Effector memory CD4-positive, alpha-beta T cell (primary cell): ENCODE results near the gene CPA5.

Source experiments
- DNase-seq, 3 donors: peaks; one replicate each; pipeline ENCODE4 v3.0.0-alpha.2; 2020
- H3K27ac ChIP-seq: 2 replicates; pipeline ENCODE4 v1.7.0; 2013; ENCODE audit warnings: mild to moderate bottlenecking, low read length, moderate library complexity; ENCODE audit not compliant: insufficient read depth, poor library complexity, severe bottlenecking
- H3K27me3 ChIP-seq: replicated peaks from 2 replicates; pipeline ENCODE4 v1.7.0; 2013; ENCODE audit warnings: mild to moderate bottlenecking, low read length; ENCODE audit not compliant: insufficient read depth, control insufficient read depth, poor library complexity, severe bottlenecking
- H3K36me3 ChIP-seq: 2 replicates; pipeline ENCODE4 v1.7.0; 2013; ENCODE audit warnings: mild to moderate bottlenecking, low read length, moderate library complexity; ENCODE audit not compliant: control insufficient read depth, insufficient read depth
- H3K4me1 ChIP-seq: 2 replicates; pipeline ENCODE4 v1.7.0; 2013; ENCODE audit warnings: low read length, mild to moderate bottlenecking; ENCODE audit not compliant: control insufficient read depth, insufficient read depth, poor library complexity, severe bottlenecking
- H3K4me3 ChIP-seq: 2 replicates; pipeline ENCODE4 v1.7.0; 2013; ENCODE audit warnings: low read length, low read depth, mild to moderate bottlenecking; ENCODE audit not compliant: insufficient read depth, poor library complexity, severe bottlenecking
- H3K9me3 ChIP-seq: 2 replicates; pipeline ENCODE4 v1.7.0; 2013; ENCODE audit warnings: mild to moderate bottlenecking, low read length, moderate library complexity; ENCODE audit not compliant: control insufficient read depth
- total RNA-seq, 3 donors: gene quantifications; one replicate each; lab custom pipeline; 2026; lab: John Stamatoyannopoulos, UW

CPA5 gene, protein sequence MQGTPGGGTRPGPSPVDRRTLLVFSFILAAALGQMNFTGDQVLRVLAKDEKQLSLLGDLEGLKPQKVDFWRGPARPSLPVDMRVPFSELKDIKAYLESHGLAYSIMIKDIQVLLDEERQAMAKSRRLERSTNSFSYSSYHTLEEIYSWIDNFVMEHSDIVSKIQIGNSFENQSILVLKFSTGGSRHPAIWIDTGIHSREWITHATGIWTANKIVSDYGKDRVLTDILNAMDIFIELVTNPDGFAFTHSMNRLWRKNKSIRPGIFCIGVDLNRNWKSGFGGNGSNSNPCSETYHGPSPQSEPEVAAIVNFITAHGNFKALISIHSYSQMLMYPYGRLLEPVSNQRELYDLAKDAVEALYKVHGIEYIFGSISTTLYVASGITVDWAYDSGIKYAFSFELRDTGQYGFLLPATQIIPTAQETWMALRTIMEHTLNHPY
- total RNA-seq, result 0 to 2.9 (median 0.86) reads per million in 3 donors

DNA sequence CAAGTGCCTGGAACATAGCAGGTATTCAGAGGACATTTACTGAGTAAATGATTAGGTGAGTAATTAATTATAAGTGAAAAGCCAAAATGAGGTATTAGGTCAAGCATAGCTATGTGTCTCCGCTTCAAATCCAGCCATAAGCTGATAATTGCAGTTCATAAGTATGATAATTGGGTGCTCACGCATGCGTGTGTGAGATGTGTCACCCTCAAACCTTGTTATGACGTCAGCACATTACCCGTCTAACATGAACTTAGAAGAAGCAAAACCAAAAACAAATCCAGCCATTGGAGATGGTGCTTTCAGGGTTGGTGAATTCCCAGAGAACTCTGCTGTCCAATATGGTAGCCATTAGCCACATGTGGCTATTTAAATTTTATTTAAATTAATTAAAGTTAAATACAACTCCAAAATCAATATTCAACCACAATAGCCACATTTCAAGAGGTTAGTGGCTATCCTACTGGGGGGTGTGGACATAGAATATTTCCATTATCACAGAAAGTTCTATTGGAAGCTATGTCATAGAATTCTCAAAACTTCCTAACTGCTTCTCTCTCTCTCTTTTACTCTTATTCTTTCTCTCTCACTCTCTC lies at the start of gene CPA5:
Gene CPA5, plus strand, starts transcription at position 546 of the 596 bp plus-strand sequence. CDS start 1,670 bp downstream, outside the sequence.
- Histone ChIP-seq H3K27me3 (no peaks in the 10 kb centered on the region), H3K9me3 (no peaks in the 10 kb centered on the region), H3K4me1 (no peaks in the 10 kb centered on the region), H3K27ac (no peak within 1 kb of the TSS), H3K36me3 (no peaks in the 10 kb centered on the region), H3K4me3 (no peak within 1 kb of the TSS)
- DNase-seq, result no peak

DNA sequence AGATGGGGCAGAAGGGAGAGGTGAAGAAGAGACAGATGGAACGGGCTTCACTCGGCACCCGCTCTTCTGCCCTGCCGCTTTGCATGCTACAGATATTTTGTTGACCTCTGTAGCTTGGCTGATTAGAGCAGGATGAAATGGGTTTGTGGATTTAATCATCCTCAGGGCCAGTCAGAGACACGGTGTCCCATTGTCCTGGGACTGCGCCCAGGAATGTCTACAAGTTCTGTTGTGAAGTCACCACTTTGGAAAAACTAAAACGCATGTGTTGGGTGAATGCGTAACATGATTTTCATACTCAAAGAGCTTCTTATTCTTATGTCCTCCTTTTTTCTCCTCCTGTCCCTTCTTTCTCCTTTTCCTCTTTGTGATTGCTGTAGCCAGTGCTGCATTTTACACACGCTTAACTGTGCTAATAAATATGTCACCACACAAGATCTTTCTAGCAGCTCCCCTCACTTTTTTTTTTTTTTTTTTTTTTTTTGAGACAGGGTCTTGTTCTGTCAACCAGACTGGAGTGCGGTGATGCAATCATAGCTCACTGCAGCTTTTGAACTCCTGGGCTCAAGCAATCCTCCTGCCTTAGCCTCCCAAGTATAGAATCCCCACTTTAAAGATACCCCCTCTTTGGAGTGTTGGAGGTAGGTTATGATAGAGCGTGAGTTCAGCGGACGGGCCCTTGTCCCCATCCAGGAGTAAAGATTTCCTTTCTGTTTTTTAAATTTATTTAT lies 48.2 kb upstream of the CPA5 start:
- no peaks in the 10 kb centered on the region for H3K27me3 ChIP-seq
- no peaks in the 10 kb centered on the region for H3K36me3 ChIP-seq
- H3K4me3 ChIP-seq, result no peak overlapping the region
- H3K27ac ChIP-seq, result no peak overlapping the region
- no peaks in the 10 kb centered on the region for H3K4me1 ChIP-seq
- DNase-seq, result no peak
- no peaks in the 10 kb centered on the region for H3K9me3 ChIP-seq

DNA sequence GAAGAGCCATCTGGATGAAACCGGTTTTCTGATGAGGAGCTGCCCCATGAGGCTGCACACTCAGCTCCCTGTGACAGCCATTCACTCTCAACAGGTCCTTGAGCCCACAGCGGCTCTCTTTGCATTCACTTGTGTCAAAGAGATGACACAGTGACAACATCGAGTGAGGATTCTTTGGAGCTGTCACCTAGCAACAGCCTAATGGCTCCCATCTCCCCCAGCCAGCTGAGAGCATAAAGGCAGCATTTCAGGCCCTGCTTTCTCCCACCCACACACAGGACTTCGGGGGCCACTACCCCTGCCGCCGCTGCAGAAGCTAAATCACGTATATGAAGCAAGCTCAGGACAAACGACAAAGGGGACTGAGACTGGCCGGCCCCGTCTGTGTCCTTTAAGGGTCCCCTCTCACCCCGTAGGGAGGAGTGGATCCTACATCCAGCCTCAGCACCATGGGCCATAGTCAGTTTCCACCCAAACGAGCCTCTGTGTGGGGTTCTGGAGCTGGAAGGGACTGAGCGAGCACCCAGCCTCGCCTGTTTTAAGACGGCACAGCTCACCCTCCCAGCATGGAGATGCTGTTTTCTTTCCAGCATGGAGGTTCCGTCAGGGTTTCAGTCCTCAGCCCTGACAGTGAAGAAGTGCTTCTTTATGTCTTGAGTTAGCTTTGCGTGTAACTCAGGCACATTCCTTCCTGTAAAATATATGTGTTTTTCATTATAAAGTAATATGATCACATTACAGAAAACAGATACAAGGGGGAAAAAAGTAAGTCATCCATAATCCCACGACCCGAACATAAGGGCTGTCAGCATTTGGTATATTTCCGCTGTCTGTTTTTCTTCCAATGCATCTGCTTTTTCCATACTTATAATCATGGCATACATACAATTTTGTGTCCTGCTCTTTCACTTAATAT lies 46.7 kb upstream of the CPA5 start:
- no peaks in the 10 kb centered on the region for H3K4me1 ChIP-seq

DNA sequence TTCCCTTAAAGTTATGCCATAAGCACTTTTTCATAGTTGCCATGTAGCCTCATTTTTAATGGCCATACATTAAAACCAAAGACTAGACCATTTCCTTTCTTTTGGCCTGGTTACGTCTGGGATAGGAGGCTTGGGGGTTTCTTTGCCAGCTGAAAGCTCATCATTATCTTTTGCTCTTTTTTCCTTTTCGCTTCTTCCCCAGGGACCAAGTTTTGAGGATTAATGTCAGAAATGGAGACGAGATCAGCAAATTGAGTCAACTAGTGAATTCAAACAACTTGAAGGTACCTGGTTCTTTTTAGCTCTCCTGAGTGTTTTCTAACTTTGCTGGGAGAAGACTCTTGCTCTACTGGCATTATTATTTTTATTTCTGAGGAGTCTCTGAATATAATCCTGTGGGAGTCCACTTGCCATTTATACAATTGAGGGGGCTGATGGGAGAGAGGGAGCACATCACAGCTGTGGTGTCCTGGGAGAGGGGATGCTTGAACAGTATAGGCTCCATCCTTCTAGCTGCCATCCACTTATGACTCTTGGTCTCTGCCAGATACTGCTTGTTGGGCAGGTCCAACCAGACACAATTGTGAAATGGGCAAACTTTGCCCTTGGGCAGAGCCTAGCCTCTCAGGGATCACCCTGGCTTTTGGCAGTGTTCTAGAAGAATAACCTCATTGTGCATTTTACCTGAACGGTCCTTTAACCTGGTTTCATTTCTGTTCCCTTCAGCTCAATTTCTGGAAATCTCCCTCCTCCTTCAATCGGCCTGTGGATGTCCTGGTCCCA lies 45.9 kb upstream of the CPA5 start:
- Histone ChIP-seq H3K27me3 (no peaks in the 10 kb centered on the region), H3K36me3 (no peaks in the 10 kb centered on the region), H3K4me3 (no peak overlapping the region), H3K27ac (no peak overlapping the region), H3K4me1 (no peaks in the 10 kb centered on the region), H3K9me3 (no peaks in the 10 kb centered on the region)
- DNase-seq, result no peak

More for the DNA sequence above, 46.7 kb upstream of the CPA5 start:
- H3K9me3 ChIP-seq, result no peaks in the 10 kb centered on the region
- H3K27ac ChIP-seq, result no peak overlapping the region
- no peaks in the 10 kb centered on the region for H3K36me3 ChIP-seq
- H3K4me3 ChIP-seq, result no peak overlapping the region
- DNase-seq, result no peak
- H3K27me3 ChIP-seq, result no peaks in the 10 kb centered on the region

DNA sequence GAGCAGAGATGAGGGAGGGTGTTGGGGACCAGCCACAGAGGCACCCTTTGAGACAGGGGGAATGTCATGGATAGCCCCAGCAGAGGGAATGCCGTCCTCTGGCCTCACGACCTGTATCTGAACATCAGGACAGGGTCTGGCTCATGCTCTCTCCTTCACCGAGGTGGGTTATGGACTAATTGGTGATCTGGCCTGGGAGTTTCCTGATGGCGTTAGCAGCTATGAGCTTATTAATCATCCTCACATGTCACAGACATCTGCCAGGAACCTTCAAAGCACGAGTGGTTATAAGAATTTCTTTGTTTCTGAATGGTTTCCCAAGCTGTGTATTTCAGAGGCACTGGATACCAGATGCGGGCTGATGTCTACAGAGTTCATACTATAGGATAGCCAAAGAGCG lies 44.8 kb upstream of the CPA5 start:
- H3K4me1 ChIP-seq, result no peaks in the 10 kb centered on the region
- H3K27ac ChIP-seq, result no peak overlapping the region
- H3K36me3 ChIP-seq, result no peaks in the 10 kb centered on the region
- no peak for DNase-seq
- no peaks in the 10 kb centered on the region for H3K9me3 ChIP-seq
- no peaks in the 10 kb centered on the region for H3K27me3 ChIP-seq
- H3K4me3 ChIP-seq, result no peak overlapping the region

DNA sequence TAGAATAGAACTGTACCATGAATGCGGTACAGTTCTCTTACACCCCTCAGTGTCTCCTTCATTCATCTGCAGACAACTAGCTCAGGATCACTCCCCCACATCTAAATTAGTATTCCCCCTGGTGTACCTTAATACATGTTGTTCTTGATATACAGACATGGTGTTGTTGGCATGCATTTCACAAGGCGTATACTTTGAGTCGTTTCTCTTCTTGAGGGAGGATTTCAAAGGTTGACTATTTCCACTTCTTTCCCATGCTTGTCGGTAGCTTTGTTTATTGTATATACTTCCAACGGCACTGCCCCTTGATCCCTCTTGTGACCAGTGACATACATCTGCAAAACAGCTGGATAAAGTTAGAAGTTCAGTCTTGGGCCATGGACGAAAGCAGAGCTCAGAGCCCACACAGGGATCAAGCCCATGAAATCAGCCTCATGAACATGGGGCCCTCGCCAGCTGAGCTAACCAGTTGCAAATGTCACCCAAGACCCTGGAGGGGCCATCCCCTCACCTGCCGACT lies 43.1 kb upstream of the CPA5 start:
- DNase-seq, result no peak
- no peaks in the 10 kb centered on the region for H3K9me3 ChIP-seq
- H3K4me1 ChIP-seq, result no peaks in the 10 kb centered on the region
- no peak overlapping the region for H3K27ac ChIP-seq
- no peaks in the 10 kb centered on the region for H3K27me3 ChIP-seq
- H3K4me3 ChIP-seq, result no peak overlapping the region
- H3K36me3 ChIP-seq, result no peaks in the 10 kb centered on the region

DNA sequence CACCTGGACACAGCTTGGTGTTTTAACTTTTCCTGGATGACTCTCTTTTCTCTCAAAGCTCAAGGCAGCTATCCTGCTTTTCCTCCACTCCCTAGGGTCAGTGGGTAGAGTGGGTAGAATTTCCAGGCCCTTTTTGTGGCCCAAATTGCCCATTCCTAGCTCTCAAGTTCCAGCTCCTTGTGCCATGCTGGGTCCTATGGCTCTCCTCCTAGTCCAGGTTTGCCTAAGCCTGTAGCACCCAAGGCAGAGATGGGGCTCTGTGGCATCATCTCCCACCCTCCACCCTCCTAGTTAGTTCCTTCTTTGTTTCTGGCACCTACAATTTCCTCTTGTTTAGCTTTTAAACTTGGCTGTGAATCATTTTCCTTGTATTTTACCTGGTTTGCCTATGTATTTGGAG lies 42.0 kb upstream of the CPA5 start:
- no peak for DNase-seq
- Histone ChIP-seq H3K36me3 (no peaks in the 10 kb centered on the region), H3K4me3 (no peak overlapping the region), H3K4me1 (no peaks in the 10 kb centered on the region), H3K9me3 (no peaks in the 10 kb centered on the region), H3K27ac (no peak overlapping the region), H3K27me3 (no peaks in the 10 kb centered on the region)

DNA sequence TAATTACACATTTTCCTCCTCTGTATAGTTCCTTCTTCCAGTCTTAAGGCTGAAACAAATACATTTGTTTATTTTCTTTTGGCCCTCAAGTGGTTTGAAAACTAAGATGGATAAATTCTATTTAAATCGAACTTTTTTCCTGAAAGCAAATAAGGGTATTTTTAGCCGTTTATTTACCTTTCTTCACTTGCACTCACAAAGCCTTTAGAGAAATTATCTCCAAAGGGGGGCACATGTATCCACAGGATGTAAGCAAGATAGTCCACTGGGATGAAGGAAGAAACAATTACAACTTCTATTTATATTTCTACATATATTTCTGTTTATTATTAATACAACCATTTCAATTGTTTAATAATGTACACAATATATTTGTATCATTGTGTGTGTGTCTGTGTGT lies 41.5 kb upstream of the CPA5 start:
- no peaks in the 10 kb centered on the region for H3K4me1 ChIP-seq
- no peaks in the 10 kb centered on the region for H3K27me3 ChIP-seq
- DNase-seq, result no peak
- no peaks in the 10 kb centered on the region for H3K36me3 ChIP-seq
- H3K4me3 ChIP-seq, result no peak overlapping the region
- no peaks in the 10 kb centered on the region for H3K9me3 ChIP-seq
- no peak overlapping the region for H3K27ac ChIP-seq

DNA sequence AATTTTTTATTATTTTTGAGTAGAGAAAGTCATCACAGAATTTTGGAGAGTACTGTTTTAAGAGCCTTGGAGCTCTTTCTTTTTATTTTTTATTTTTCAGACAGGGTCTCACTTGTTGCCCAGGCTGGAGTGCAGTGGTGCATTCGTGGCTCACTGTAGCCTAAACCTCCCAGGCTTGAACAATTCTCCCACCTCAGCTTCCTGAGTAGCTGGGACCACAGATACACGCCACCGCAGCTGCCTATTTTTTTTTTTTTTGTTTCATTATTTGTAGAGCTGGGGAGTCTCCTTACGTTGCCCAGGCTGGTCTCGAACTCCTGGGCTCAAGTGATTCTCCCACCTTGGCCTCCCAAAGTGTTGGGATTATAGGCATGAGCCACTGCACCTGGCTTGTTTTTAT lies 41.1 kb upstream of the CPA5 start:
- no peak for DNase-seq

More for the DNA sequence above, 41.1 kb upstream of the CPA5 start:
- Histone ChIP-seq H3K27me3 (no peaks in the 10 kb centered on the region), H3K4me1 (no peaks in the 10 kb centered on the region), H3K36me3 (no peaks in the 10 kb centered on the region), H3K9me3 (no peaks in the 10 kb centered on the region), H3K4me3 (no peak overlapping the region), H3K27ac (no peak overlapping the region)
